Large intestine (tissue), 3 donors: ENCODE measurements around the gene THSD4. TPM values are rescaled to one million over a fixed set of nuclear protein-coding genes. Genes with fewer than 3 reads are reported as not detected.
"Not testable (repeated sequence)": the region's sequence is repeated elsewhere in the genome, so short reads cannot be mapped to it uniquely, and the experiment has no call there.

ENCODE experiments used
- DNase-seq, 2 donors: peaks; one replicate each; pipeline versions ENCODE4 v3.0.0 to v3.0.0-alpha.2; 2013
- H3K27ac ChIP-seq: one replicate; pipeline ENCODE4 v1.5.1; 2013; ENCODE audit warnings: low read length
- H3K27me3 ChIP-seq: 2 replicates; pipeline ENCODE4 v1.6.1; 2013; ENCODE audit warnings: low read length; ENCODE audit not compliant: control insufficient read depth, insufficient read depth
- H3K36me3 ChIP-seq: 2 replicates; pipeline ENCODE4 v1.6.1; 2013; ENCODE audit warnings: low read length; ENCODE audit not compliant: control insufficient read depth, insufficient read depth
- H3K4me1 ChIP-seq: one replicate; pipeline ENCODE4 v1.6.1; 2013; ENCODE audit warnings: low read length; ENCODE audit not compliant: control insufficient read depth, insufficient read depth
- H3K4me3 ChIP-seq: one replicate; pipeline ENCODE4 v1.5.1; 2013; ENCODE audit warnings: low read length
- H3K9me3 ChIP-seq: one replicate; pipeline ENCODE4 v1.6.1; 2013; ENCODE audit warnings: mild to moderate bottlenecking, low read depth, low read length, moderate library complexity; ENCODE audit not compliant: control insufficient read depth
- WGBS: methylation state at CpG from one replicate; pipeline ENCODE4 v1.1.5; 2013; ENCODE audit warnings: low lambda C conversion rate; ENCODE audit not compliant: insufficient coverage; 5-methylcytosine and 5-hydroxymethylcytosine counted together
- polyA plus RNA-seq: library from polyadenylated mRNA; unstranded; fragments of 120-200 nt; gene quantifications from one replicate; pipeline ENCODE4 v1.2.1, GENCODE V29; 2013

Gene THSD4
- polyA plus RNA-seq, 1 donor = 17.5 TPM

- H3K4me3 ChIP-seq = no peak overlapping the region
- no peak overlapping the region for H3K27ac ChIP-seq
- peaks cover 5% of the 10 kb centered on the region for H3K9me3 ChIP-seq
- DNase-seq = no peak
- no CpG with 5 or more reads among the region's 6 CpGs for whole genome bisulfite sequencing
- H3K27me3 ChIP-seq = no peaks in the 10 kb centered on the region
- no peaks in the 10 kb centered on the region for H3K36me3 ChIP-seq
- H3K4me1 ChIP-seq = peaks cover 6% of the 10 kb centered on the region
These were observed 84.4 kb downstream of the THSD4 start for GRCh38 chr15:71199384-71200351.

- no peak overlapping the region for H3K4me3 ChIP-seq
- peaks cover 6% of the 10 kb centered on the region for H3K4me1 ChIP-seq
- WGBS = no CpG with 5 or more reads among the region's 9 CpGs
- H3K27ac ChIP-seq = peak overlapping the region; percentile 23
- H3K27me3 ChIP-seq = no peaks in the 10 kb centered on the region
- DNase-seq = peak; percentile 31 to 39
- peaks cover 5% of the 10 kb centered on the region for H3K9me3 ChIP-seq
- no peaks in the 10 kb centered on the region for H3K36me3 ChIP-seq
These were observed 86.2 kb downstream of the THSD4 start for GRCh38 chr15:71201477-71201876.

- H3K27me3 ChIP-seq = no peaks in the 10 kb centered on the region
- no peaks in the 10 kb centered on the region for H3K36me3 ChIP-seq
- H3K27ac ChIP-seq = no peak overlapping the region
- peaks cover 5% of the 10 kb centered on the region for H3K9me3 ChIP-seq
- WGBS = 80% methylated on average over 1 of the region's 6 CpGs
- H3K4me1 ChIP-seq = peaks cover 6% of the 10 kb centered on the region
- no peak overlapping the region for H3K4me3 ChIP-seq
- DNase-seq = no peak
These were observed 87.4 kb downstream of the THSD4 start for GRCh38 chr15:71202712-71203111.

GRCh38 chr15:71203586-71204474 lies 88.6 kb downstream of the THSD4 start:
- peaks cover 5% of the 10 kb centered on the region for H3K9me3 ChIP-seq
- WGBS = no CpG with 5 or more reads among the region's 13 CpGs
- no peak overlapping the region for H3K27ac ChIP-seq
- H3K27me3 ChIP-seq = no peaks in the 10 kb centered on the region
- H3K36me3 ChIP-seq = no peaks in the 10 kb centered on the region
- peaks cover 6% of the 10 kb centered on the region for H3K4me1 ChIP-seq
- H3K4me3 ChIP-seq = no peak overlapping the region
- DNase-seq = no peak

GRCh38 chr15:71207141-71207540 lies 91.9 kb downstream of the THSD4 start:
- H3K27me3 ChIP-seq = no peaks in the 10 kb centered on the region
- DNase-seq = no peak
- no peaks in the 10 kb centered on the region for H3K4me1 ChIP-seq
- H3K36me3 ChIP-seq = no peaks in the 10 kb centered on the region
- H3K9me3 ChIP-seq = no peaks in the 10 kb centered on the region
- no CpG with 5 or more reads among the region's 4 CpGs for WGBS
- H3K27ac ChIP-seq = no peak overlapping the region
- no peak overlapping the region for H3K4me3 ChIP-seq

GRCh38 chr15:71212146-71212545 lies 96.9 kb downstream of the THSD4 start:
- no peaks in the 10 kb centered on the region for H3K9me3 ChIP-seq
- H3K27ac ChIP-seq = no peak overlapping the region
- peaks cover 11% of the 10 kb centered on the region for H3K27me3 ChIP-seq
- DNase-seq = no peak
- H3K4me3 ChIP-seq = no peak overlapping the region
- WGBS = 94% methylated on average over 2 of the region's 4 CpGs
- no peaks in the 10 kb centered on the region for H3K36me3 ChIP-seq
- no peaks in the 10 kb centered on the region for H3K4me1 ChIP-seq

- WGBS = no CpG with 5 or more reads among the region's 8 CpGs
- not testable (repeated sequence) for H3K4me3 ChIP-seq, H3K27ac ChIP-seq, H3K4me1 ChIP-seq, DNase-seq, H3K36me3 ChIP-seq, H3K9me3 ChIP-seq
- peaks cover 11% of the 10 kb centered on the region for H3K27me3 ChIP-seq
These were observed 98.7 kb downstream of the THSD4 start for GRCh38 chr15:71213943-71214342.

GRCh38 chr15:71215126-71215894 lies 100.0 kb downstream of the THSD4 start:
- DNase-seq = peak in 1 of 2 donors; percentile 43
- no peaks in the 10 kb centered on the region for H3K9me3 ChIP-seq
- no peak overlapping the region for H3K4me3 ChIP-seq
- H3K36me3 ChIP-seq = no peaks in the 10 kb centered on the region
- peaks cover 11% of the 10 kb centered on the region for H3K27me3 ChIP-seq
- WGBS = no CpG with 5 or more reads among the region's 51 CpGs
- H3K4me1 ChIP-seq = no peaks in the 10 kb centered on the region
- no peak overlapping the region for H3K27ac ChIP-seq

GRCh38 chr15:71218272-71218805 lies 103.1 kb downstream of the THSD4 start:
- H3K4me1 ChIP-seq = no peaks in the 10 kb centered on the region
- no peak overlapping the region for H3K4me3 ChIP-seq
- H3K36me3 ChIP-seq = no peaks in the 10 kb centered on the region
- WGBS = 75% methylated on average over 2 of the region's 5 CpGs
- no peak for DNase-seq
- H3K27ac ChIP-seq = no peak overlapping the region
- H3K9me3 ChIP-seq = no peaks in the 10 kb centered on the region
- peaks cover 11% of the 10 kb centered on the region for H3K27me3 ChIP-seq
